GM19438 (cell line): Measurements from ENCODE around the gene ANKRD24.
"Not testable (repeated sequence)": the region's sequence is repeated elsewhere in the genome, so short reads cannot be mapped to it uniquely, and the experiment has no call there.

Experiments used
- ATAC-seq: cut with Tn5 transposase; IDR thresholded peaks from one replicate; pipeline ENCODE4 v1.9.1; 2021; ENCODE audit warnings: low read depth; ENCODE audit not compliant: unreplicated experiment

ANKRD24 gene

GRCh38 chr19:4173479-4174212 is 8.8 kb upstream of the ANKRD24 start:
- ATAC-seq: no peak

DNA sequence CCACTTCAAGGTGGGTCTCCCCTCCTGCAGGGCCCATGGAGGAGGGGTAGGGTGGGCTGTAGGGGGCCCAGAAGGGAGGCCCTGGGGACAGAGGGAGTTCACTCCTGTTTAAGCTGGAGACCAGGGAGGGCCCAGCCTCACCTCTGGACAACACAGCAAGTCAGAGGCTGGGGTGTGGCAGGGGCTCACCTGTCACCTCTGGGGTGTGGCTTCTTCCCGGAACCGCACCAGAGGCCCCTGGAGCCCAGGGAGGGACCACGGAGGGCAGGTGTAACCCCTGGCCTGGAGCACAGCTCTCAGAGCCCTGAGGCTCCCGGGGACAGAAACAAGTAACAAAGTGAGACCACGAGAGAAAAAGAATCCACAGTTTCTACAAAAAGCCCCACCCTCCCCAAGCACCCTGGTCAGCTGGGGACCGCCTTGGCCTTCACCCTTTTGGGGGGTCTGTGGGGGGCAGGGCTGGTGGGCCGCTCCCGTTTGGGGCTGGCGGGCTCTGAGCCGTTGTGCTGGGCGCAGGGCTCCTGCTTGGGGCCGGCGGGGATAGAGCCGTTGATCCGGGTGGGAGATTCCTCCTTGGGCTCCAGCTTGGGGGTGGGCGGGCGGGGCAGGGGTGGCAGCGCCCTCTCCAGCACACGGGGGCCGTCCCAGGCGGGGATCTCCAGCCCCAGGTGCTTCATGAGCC is 8.1 kb upstream of the ANKRD24 start:
- ATAC-seq: no peak

DNA sequence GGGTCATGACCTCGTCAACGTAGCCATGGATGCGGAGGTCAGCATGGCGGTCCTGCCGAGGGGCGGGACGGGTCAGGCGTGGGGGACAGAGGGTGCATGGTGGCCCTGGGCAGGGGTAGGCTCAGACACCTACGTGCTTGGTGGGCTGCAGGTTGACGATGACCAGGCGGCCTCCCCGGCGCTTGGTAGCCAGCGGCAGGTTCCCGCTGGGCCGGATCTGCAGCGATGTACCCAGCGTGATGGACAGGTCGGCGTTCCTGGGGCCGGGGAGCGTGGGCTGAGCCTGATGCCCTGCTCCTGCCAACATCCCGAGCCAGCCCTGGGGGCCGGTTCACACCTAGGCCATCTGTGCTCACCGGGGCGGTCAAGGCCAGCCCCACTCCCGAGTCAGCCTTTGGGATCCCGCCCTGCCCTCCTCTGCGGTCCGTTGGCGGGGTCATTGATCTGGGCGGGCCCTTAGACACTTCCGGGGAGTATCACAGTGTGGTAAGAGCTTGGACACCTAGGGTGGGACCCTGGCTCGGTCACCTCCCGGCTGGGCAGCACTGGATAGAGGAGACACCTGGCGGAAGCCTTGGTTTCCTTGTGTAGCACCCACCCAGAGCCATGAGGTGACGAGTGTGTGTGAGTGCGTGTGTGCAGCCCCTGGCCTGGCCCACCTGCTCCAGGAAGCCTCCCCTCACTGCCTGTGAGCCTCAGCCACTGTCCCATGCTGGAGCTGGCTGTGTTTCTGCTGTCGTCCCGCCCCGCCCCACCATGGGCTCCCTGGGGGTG is 7.4 kb upstream of the ANKRD24 start:
- ATAC-seq: no peak

DNA sequence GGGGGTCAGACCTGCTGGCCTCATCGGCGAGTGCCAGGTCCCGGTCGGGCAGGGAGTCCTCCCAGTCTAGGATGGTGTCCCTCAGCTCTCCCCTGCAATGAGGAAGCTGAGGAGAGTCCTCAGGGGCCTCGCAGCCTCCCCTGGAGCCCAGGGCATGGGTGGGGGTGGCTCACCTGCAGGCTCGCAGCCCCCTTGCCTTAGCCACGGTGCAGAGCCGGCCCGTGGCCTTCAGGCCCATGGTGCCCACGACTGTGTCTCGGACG is 6.9 kb upstream of the ANKRD24 start:
- no peak for ATAC-seq

GRCh38 chr19:4177146-4177545 is 5.3 kb upstream of the ANKRD24 start:
- ATAC-seq: no peak

DNA sequence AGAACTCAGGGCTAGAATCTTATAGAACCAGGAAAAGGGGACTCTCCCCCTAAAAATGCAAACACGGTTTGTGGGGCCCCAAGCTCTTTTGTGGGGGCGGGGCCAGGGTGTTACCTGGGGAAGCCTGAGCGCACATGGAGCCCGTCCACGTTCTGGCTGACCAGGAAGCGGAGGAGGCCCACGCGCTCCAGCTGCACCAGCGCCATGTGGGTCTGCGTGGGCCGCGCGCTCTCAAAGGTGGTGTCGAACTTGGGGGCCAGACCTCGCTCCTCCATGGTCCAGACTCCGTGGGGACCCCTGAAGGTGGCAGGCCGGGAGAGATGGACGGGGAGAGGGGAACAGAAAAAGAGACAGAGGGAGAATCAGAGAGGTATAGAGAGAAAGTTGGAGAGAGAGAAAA is 3.5 kb upstream of the ANKRD24 start:
- no peak for ATAC-seq

GRCh38 chr19:4181053-4181508 is 1.4 kb upstream of the ANKRD24 start:
- no peak for ATAC-seq

DNA sequence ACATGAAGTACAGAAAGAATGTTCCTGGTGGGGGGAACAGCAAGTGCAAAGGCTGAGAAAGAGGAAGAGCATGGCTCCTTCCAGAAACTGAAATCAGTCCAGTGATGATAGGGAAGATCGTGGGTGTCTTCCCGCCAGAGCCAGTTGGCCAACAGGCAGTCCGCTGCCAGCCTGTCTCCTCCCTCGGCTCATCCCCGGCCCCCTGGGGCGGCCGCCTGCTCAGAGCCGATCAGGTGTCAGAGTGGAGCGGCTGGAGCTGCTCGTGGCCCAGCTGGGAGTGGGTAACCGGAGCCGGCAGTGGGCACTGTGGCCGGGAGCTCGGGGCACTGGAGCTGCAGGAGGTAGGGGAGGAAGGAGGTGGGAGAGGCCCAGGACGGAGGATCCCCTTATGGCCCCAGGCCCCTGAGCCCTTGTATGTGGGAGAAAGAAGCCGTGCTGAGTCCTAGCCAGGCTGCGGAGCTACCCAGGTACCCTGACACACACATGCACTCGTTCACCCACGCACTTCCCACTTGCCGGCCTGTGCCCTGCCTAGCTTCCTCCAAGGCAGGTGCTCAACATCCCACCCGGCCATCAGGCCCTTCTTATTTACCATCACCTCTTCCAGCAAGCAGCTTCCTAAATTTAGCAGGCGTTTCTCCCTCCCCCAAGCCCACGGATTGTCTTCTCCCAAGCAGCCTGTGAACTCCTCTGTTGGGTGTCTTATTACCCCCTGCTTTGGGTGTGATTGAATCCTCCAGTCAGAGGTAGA is 1.7 kb downstream of the ANKRD24 start:
- no peak for ATAC-seq

DNA sequence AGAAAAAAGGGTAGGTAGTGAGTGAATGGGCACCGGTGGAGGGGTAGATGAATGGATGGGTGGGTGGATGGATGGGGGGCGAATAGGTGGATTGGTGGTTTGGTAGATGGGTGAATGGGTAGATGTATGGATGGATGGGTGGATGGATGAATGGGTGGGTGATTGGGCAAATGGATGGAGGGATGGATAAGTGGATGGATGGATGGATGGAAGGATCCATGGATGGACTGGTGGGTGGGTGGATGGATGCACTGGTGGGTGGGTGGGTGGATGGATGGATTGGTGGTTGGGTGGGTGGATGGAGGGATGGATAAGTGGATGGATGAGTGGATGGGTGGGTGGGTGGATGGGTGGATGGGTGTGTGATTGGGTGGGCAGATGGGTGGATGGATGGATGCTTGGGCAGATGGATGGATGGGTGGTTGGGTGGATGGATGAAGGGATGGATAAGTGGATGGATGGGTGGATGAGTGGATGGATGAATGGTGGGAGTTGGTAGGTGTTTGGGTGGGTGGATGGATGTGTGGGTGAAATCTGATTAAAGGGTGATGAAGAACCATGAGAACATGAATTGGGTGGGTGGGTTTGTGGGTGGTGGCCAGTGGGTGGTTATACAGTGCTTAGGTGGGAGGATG is 2.3 kb downstream of the ANKRD24 start:
- no peak for ATAC-seq

DNA sequence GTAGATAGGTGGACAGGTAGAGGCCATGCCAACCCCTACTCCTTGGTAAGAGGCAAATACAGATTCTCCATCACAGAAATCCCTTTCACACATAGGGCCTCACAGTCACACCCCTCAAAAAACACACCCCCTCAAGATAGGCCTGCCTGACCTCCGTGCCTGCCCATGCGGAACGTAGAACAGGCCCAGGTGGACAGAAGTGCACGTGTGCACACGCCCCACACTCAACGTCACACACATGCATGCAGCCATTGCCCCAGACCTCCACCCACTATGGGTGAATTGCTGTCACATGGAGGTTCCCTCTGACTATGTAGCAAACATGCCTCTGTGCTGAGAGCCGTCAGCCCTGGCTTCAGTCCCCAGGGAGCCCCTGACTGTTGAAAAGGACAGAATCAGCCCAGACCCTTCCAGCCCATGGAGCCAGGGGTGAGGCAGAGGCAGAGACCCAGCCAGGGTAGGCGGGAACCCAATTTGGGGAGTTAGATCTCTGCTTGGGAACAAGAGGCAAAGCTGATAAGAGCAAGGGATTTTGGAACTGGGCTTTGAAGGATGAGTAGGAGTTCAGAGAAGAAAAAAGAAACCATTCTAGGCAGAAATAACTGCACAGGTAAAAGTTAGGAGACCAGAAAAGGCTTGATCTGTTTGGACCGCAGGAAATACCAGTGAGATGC is 3.1 kb downstream of the ANKRD24 start:
- ATAC-seq: no peak

DNA sequence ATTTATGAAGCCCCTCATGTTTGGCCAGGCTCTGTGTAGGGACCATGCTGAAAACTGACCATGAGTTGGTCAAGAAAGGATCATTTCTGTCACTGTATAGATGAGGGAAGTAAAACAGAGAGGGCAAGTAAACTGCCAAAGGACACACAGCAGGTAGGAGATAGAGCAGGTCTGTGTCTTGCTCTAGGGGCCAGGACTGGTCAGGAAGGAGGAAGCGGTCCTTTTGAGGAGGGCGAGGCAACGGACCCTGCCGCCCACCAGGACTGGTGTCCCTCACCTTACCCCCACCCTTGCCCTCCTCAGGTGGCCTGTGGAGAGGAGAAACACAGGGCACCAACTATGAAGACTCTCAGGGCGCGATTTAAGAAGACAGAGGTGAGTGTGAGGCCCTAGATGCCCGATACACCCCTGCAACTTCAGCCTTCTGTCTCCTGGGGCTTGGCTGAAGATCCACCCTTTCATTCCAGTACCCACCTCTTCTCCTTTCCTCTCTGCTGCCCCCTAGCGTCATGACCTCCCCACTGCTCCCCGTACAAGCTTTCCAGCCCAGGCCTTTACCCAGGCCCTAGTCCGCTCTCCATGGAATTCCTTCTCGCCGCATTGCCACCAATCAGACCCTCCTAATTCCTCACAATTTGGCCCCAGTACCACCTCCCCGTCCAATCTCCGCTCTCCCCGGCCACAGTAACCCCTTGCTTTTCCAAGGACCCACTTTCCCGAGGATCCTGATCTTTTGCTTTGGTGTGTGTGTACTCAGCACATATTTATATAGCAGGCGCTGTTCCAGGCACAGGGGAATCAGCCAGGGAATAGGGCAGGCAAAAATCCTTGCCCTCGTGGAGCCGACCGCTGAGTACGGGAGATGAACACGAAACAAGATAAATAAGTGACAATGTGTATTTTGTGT is 3.9 kb downstream of the ANKRD24 start:
- ATAC-seq: no peak

DNA sequence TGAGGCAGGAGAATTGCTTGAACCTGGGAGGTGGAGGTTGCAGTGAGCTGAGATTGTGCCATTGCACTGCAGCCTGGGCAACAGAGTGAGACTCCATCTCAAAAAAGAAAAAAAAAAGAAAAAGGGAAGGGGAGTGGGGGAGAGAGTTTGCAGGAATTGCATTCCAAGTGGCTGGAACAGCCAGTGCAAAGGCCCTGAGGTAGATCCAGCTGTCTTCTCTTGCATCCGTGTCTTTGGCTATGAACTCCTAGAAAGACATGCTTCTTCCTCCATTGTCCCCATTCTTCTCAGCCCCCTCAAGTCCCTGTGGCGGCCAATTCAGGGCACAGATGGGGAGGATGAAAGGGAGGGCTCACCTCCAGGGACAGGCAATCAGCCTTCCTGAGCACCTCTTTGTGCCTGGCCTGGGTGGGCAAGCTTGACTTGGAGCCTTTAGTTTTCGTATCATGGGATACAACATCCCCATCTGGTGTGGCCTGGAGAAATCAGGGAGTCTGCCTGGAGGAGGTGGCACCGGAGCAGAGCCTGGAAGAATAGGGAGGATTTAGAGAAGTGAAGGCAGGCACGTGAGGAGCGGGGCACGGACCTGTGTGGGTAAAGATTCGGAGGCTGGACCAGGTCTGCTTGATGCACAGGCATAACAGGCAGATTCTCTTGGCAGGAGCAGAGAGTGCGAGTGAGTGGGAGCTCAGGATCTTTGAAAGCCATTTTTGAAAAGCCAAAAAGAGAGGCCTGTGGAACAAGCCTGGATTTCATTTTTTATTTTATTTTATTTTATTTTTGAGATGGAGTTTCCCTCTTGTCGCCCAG is 5.0 kb downstream of the ANKRD24 start:
- no peak for ATAC-seq

DNA sequence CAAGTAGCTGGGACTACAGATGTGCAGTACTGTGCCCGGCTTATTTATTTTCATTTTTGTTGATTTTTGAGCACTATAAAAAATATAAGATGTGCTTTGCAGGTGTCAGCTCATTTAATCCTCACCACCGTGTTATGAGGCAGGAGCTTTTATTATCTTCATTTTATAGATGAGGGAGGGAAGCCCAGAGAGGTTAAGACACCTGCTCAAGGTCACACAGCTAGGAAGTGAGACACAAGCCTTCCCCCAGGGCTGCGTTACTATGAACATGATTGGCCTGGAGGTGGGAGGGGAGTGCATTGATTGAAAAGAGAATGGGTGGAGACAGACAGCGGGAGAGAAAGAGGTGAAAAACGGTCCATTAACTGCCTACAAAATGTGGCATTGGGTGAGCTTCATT is 7.2 kb downstream of the ANKRD24 start:
- no peak for ATAC-seq

- ATAC-seq: not testable (repeated sequence)
These were observed 10.0 kb downstream of the ANKRD24 start for GRCh38 chr19:4192537-4192936.

DNA sequence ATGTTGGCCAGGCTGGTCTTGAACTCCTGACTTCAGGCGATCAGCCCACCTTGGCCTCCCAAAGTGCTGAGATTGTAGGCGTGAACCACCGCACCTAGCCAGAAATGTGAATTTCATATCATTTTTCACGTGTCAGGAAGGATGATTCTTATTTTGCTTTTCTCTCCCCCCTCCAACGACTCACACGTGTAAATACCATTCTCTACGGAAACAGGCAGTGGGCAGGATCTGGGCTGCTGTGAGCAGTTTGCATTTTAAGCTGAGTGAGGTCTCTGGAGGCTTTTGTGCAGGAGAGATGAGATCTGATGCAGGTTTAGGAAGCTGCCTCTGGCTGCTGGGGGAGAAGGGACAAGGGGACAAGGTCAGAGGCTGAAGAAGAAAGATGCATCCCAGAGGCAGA is 11.9 kb downstream of the ANKRD24 start:
- no peak for ATAC-seq

DNA sequence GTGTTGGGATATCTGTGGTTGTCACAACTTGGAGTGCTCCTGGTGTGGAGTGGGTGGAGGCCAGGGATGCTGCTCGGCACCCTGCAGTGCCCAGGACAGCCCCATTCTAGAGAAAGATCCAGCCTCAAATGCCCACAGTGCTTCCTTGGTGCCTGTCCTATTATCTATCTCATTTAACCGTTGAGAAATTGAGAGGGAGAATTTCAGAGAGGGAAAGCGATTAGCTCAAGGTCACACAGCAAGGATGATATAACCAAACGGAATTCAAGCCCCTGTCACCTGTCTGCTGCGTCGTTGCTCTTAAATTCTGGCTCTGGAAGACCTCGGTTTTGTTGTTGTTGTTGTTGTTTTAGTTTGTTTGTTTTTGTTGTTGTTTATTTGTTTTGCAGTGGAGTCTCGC is 13.5 kb downstream of the ANKRD24 start:
- ATAC-seq: no peak

- ATAC-seq: no peak
These were observed 14.2 kb downstream of the ANKRD24 start for GRCh38 chr19:4196587-4197148.

GRCh38 chr19:4197228-4197624 is 14.7 kb downstream of the ANKRD24 start:
- ATAC-seq: no peak
